Erythroblast (primary cell): Measurements from ENCODE around the gene NSUN7.

ENCODE experiments used
- DNase-seq, 2 experiments: peaks; one replicate each; lab custom pipeline; 2025; lab: John Stamatoyannopoulos, UW
- GATA1 ChIP-seq: IDR thresholded peaks from 2 replicates; pipeline ENCODE4 v1.6.1; 2011; ENCODE audit warnings: low read depth, mild to moderate bottlenecking, control low read depth, low read length, moderate library complexity
- POLR2A ChIP-seq: IDR thresholded peaks from 2 replicates; pipeline ENCODE4 v1.6.1; 2011; ENCODE audit warnings: mild to moderate bottlenecking, low read length

The NSUN7 gene

DNA sequence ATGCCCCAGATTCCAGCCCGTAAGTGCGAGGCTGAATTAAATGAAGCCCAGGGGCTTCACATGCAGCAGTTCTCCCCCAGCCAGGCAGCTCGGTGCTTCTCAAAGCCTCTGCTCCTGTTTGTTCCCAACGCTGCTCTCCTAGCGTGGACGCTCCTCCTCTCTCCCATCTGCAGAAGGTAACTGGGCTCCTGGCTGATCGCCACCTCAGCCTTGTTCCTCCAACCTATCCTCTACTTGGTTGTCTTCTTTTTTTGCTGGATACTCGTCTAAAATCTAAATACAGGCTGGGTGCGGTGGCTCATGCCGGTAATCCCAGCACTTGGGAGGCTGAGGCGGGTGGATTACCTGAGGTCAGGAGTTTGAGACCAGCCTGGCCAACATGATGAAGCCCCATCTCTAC, 70.3 kb downstream of the NSUN7 start:
- TF ChIP-seq POLR2A (no peak), GATA1 (no peak)
- DNase-seq, result no peak

DNA sequence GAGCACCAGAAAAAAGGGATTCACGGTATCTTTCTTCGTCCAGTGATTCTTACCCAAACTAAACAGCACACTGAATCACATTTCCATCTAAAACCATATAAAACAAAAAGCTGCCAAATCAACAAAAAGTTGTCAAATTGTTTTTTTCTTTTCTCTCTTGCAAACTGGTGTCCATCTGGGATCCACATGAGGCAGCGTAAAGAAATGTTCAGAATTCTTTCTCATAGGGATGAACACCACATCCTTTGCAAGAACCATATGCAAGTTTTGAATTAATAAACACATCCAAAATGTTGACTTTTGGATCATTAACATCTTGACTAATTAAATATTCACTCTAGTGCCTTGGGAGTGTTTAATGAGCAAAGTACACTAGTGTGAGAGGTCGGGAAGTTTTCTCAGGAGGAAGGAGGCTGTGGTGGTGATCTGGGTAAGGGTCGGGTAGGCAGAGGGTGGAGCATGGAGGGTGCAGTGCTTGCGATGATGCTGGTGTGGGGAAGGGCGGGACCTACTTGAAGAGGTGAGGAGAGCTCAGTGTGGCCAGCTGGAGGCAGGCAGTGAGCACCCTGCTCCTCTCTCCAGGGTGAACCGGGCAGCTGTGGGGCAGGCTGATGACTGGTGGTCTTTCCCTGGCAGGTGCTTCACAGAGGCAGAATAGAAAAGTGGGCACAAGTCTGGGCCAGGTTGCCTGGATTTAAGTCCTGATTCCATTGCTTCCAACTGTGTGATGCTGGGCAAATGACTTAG, 72.8 kb downstream of the NSUN7 start:
- no peak for DNase-seq
- TF ChIP-seq GATA1, result no peak
- no peak for TF ChIP-seq POLR2A

DNA sequence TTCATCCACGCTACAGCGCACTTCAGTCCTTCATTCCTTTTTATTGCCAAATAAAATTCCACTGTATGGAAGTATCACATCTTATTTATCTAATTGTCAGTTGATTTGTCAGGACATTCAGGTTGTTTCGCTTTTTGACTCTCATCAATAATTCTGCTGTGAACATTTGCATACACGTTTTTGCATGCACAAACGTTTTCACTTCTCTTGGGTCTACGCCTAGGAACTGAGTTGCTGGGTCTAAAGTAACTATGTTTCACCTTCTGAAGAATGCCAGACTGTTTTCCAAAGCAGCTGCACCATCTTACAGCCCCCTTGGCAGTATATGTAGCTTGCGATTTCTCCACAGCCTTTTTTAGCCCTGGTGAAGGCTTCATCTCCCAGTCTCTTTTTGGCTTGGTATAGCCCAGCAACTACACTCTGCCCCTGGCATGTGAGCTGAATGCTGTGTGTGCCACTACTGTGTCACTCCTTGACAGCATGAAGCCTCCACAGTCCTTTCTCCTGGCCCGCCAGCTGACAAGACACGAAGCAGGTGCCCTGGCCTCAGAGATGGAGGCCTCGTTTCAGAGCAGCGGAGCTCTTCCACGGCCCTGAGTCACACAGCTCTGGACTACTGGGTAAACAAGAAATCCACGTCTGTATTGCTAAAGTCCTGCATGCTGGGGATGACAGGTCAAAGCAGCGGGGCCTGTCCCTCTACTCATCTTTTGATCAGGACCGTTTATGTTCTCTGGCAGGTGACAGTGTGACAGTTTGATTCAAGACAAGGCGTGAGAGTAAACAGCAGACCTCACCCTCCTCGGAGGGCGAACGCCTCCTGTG, 75.5 kb downstream of the NSUN7 start:
- TF ChIP-seq POLR2A, result no peak
- TF ChIP-seq GATA1, result no peak
- no peak for DNase-seq

- no peak for TF ChIP-seq GATA1
- TF ChIP-seq POLR2A, result no peak
- no peak for DNase-seq
These were observed 77.1 kb downstream of the NSUN7 start for GRCh38 chr4:40826821-40827220.

DNA sequence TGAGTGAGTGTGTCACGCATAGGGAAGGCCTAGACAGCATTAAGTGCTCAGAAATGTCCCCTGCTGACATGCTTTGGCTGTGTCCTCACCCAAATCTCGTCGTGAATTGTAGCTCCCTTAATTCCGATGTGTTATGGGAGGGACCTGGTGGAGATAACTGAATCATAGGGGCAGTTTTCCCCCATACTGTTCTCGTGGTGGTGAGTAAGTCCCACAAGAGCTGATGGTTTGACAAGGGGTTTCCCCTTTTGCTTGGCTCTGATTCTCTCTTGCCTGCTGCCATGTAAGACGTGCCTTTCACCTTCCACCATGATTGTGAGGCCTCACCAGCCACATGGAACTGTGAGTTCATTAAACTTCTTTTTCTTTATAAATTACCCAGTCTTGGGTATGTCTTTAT, 78.0 kb downstream of the NSUN7 start:
- DNase-seq, result no peak
- TF ChIP-seq GATA1 (no peak), POLR2A (no peak)

DNA sequence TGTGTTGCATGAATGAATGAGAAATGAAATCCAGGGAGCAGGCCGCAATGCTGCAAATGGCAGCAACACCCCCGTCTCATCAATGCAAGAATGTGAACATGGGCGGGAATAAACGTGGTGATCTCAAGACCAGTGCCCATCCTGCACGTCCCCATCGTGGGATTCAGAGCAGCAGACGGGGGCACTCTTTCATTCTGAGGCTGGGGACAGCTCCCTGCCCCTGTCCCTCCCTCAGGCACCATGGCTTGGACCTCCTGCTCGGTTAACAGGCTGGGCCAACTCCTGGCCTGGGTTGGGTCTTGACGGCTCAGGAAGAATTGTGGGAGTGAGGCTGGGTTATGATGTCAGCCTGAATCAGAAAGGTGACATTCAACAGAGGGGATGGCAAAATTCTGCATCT, 78.9 kb downstream of the NSUN7 start:
- DNase-seq, result no peak
- no peak for TF ChIP-seq GATA1
- no peak for TF ChIP-seq POLR2A

DNA sequence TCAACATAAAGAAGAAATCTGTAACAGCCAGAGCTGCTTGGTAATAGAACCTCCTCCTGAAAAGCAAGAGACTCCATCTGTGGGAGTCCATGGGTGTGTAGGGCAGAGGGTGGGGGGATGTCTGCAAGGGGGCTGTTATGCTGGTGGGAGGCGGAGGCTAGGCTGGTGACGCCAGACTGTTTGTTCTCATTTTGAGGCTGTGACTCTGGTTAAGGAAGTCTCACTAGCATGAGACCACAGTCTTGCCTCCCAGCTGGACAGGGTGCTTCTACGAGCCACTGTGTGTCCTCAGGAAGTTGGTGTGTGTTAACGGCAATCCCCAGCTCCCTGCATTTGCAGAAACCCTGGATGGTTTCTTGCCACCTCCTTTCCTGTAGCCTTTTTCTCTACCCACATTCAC, 79.8 kb downstream of the NSUN7 start:
- DNase-seq, result no peak
- no peak for TF ChIP-seq POLR2A
- TF ChIP-seq GATA1, result no peak

GRCh38 chr4:40831146-40831907, 81.6 kb downstream of the NSUN7 start:
- no peak for DNase-seq
- TF ChIP-seq POLR2A (no peak), GATA1 (no peak)

DNA sequence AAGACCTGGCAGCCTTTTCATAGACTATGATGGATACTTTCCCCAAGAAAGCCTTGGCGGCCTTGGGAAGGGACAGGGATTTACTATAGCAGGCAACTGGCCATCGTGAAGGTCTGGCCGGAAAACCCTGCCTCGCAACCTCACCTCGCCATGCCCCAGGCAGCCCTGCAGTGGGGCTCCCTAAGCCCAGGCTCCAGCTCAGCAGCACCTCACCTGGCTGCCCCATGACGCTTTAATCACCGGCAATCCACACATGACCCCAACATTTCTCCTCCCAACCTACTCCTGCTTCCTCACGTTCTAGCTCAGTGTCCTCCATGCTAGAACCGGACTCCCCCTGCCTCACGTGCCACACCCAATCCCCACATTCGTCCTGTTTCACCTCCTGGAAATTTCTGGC, 82.4 kb downstream of the NSUN7 start:
- TF ChIP-seq GATA1, result no peak
- DNase-seq, result no peak

- TF ChIP-seq POLR2A (no peak), GATA1 (no peak)
- DNase-seq, result no peak
These were observed 83.5 kb downstream of the NSUN7 start for GRCh38 chr4:40833212-40833611.

GRCh38 chr4:40837094-40837870, 87.5 kb downstream of the NSUN7 start:
- no peak for TF ChIP-seq GATA1
- no peak for TF ChIP-seq POLR2A

GRCh38 chr4:40838742-40839141, 89.0 kb downstream of the NSUN7 start:
- DNase-seq, result no peak

More at GRCh38 chr4:40837094-40837870, 87.5 kb downstream of the NSUN7 start:
- no peak for DNase-seq

DNA sequence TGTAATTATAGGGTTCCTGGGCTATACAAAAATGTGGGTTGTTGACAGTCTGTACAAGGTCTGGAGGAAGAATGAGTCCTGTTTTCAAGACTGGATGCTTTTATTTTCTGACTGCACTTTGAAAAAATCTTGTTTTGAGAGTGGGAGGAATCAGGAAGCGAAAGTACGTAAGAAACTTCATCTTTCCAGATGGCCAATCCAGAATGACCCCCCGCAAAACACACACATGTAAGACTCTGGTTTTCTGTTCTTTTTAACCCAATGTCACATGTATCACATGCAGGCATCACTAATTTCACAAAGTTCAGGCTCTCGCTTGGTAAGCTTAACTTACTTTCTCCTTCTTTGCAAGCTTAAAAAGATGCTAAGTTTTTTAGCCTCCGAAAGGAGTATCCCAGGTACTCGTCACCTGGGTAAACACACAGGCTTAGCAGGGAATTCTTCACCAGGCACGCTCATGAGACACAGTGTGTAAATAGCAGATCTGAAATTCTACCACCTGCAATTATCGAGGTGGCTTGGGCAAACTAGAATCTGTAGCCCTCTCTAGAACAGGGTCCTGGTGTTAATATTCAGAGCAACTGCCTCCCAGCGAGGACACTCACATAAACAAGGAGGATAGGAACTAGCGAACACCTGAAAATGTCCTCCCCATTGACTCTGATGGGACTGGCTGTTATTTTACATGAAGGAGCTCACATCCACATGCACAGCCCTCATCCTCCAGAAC, 90.7 kb downstream of the NSUN7 start:
- no peak for DNase-seq
- TF ChIP-seq POLR2A (no peak), GATA1 (no peak)

More at GRCh38 chr4:40838742-40839141, 89.0 kb downstream of the NSUN7 start:
- TF ChIP-seq GATA1 (no peak), POLR2A (no peak)
